ENCODE measurements around the gene RUFY4.

GRCh38 chr2:218072002-218072401 lies 2.9 kb downstream of the RUFY4 start:
- TF ChIP-seq CTCF (IDR thresholded peaks at IDR 0.05), result no peak
- TF ChIP-seq POLR2A (IDR thresholded peaks at IDR 0.05), result no peak

Measured in testis (tissue), 2 donors.